HepG2 (cell line): Measurements from ENCODE around the gene UNKL. TPM values are rescaled to one million over a fixed set of nuclear protein-coding genes. Genes with fewer than 3 reads are reported as not detected.

Experiments used
- CCDC6 ChIP-seq: sonication (generic); formaldehyde crosslinking; IDR thresholded peaks from 2 replicates; pipeline ENCODE4 v1.8.1; 2022; ENCODE audit warnings: mild to moderate bottlenecking, missing genetic modification reagents, moderate library complexity
- EHMT2 ChIP-seq: fragments of 200-600 bp; sonication (generic); IDR thresholded peaks from 2 replicates; pipeline ENCODE4 v1.7.0; 2017; ENCODE audit warnings: antibody characterized with exemption, low read depth, low read length, borderline replicate concordance
- KAT8 ChIP-seq: IDR thresholded peaks from 2 replicates; pipeline ENCODE4 v1.6.1; 2016; ENCODE audit warnings: missing genetic modification reagents, missing compliant biosample characterization
- NAIF1 ChIP-seq: sonication (generic); formaldehyde crosslinking; IDR thresholded peaks from 2 replicates; pipeline ENCODE4 v1.5.0; 2020; ENCODE audit warnings: mild to moderate bottlenecking, missing genetic modification reagents, borderline replicate concordance
- NFKBIZ ChIP-seq: IDR thresholded peaks from 2 replicates; pipeline ENCODE4 v1.6.1; 2018; ENCODE audit warnings: missing genetic modification reagents, missing compliant biosample characterization
- RNF2 ChIP-seq: fragments of 450-650 bp; conservative IDR thresholded peaks from 2 replicates; pipeline ENCODE4 v1.6.1; 2016; ENCODE audit warnings: low read depth
- SMARCC2 ChIP-seq: fragments of 450-650 bp; IDR thresholded peaks from 2 replicates; pipeline ENCODE4 v1.6.1; 2017; ENCODE audit warnings: antibody characterized with exemption, mild to moderate bottlenecking
- ZFP90 ChIP-seq: sonication (generic); formaldehyde crosslinking; IDR thresholded peaks from 2 replicates; pipeline ENCODE4 v1.8.0; 2022; ENCODE audit warnings: missing genetic modification reagents, mild to moderate bottlenecking, inconsistent platforms, borderline replicate concordance
- ZNF772 ChIP-seq: sonication (generic); formaldehyde crosslinking; IDR thresholded peaks from 2 replicates; pipeline ENCODE4 v1.5.0; 2020; ENCODE audit warnings: mild to moderate bottlenecking, missing genetic modification reagents
- polyA plus RNA-seq, 8 experiments: library from polyadenylated mRNA; depleted of rRNA in 3 of 8; stranded (reverse) in 7 of 8; unstranded in 1 of 8; fragments of >200 nt; fragmentation: Illumina TruSeq in 4 of 8; extraction: Trizol in 4 of 8; gene quantifications; 2 replicates each; pipeline versions ENCODE4 v1.2.1 to v1.2.3, GENCODE V29; 2011 to 2016; ENCODE audit warnings: low read depth in 4 of 8, missing spikeins in 1 of 8, mixed read lengths in 1 of 8; ENCODE audit not compliant: insufficient read depth in 1 of 8
- total RNA-seq, 5 experiments: library from RNA; depleted of rRNA; stranded (reverse); fragments of >200 nt; fragmentation: Illumina TruSeq; extraction: Trizol; gene quantifications; 2 replicates each; pipeline ENCODE4 v1.2.3, GENCODE V29; 2016; ENCODE audit warnings: low read depth in 1 of 5
- TF ChIP-seq, protein P1 (sequence below): sonication (generic); formaldehyde crosslinking; IDR thresholded peaks from 2 replicates; pipeline ENCODE4 v1.4.0; 2020; ENCODE audit warnings: missing genetic modification reagents, borderline replicate concordance
- TF ChIP-seq, protein P2 (sequence below): sonication (generic); formaldehyde crosslinking; IDR thresholded peaks from 2 replicates; pipeline ENCODE4 v1.4.0; 2020; ENCODE audit warnings: missing genetic modification reagents
- TF ChIP-seq, protein P3 (sequence below): IDR thresholded peaks from 2 replicates; pipeline ENCODE4 v1.6.1; 2016; ENCODE audit warnings: low read depth, borderline replicate concordance
- TF ChIP-seq, protein P4 (sequence below): sonication (generic); formaldehyde crosslinking; IDR thresholded peaks from 2 replicates; pipeline ENCODE4 v1.9.0; 2021; ENCODE audit warnings: missing genetic modification reagents, borderline replicate concordance
- TF ChIP-seq, protein P5 (sequence below): sonication (generic); formaldehyde crosslinking; IDR thresholded peaks from 2 replicates; pipeline ENCODE4 v1.5.1; 2020; ENCODE audit warnings: mild to moderate bottlenecking, missing genetic modification reagents, moderate library complexity
- TF ChIP-seq, protein P6 (sequence below): sonication (generic); formaldehyde crosslinking; IDR thresholded peaks from 2 replicates; pipeline ENCODE4 v1.5.1; 2020; ENCODE audit warnings: missing genetic modification reagents, mild to moderate bottlenecking, borderline replicate concordance
- TF ChIP-seq, protein P7 (sequence below): sonication (generic); formaldehyde crosslinking; IDR thresholded peaks from 2 replicates; pipeline ENCODE4 v1.5.0; 2020; ENCODE audit warnings: mild to moderate bottlenecking, missing genetic modification reagents

Gene UNKL
- total and polyA plus RNA-seq, 2 of the 13 experiments (the other 11 are each of a cell fraction or from before 2014, with no cell fraction given) = 10.4 to 17.6 TPM

DNA sequence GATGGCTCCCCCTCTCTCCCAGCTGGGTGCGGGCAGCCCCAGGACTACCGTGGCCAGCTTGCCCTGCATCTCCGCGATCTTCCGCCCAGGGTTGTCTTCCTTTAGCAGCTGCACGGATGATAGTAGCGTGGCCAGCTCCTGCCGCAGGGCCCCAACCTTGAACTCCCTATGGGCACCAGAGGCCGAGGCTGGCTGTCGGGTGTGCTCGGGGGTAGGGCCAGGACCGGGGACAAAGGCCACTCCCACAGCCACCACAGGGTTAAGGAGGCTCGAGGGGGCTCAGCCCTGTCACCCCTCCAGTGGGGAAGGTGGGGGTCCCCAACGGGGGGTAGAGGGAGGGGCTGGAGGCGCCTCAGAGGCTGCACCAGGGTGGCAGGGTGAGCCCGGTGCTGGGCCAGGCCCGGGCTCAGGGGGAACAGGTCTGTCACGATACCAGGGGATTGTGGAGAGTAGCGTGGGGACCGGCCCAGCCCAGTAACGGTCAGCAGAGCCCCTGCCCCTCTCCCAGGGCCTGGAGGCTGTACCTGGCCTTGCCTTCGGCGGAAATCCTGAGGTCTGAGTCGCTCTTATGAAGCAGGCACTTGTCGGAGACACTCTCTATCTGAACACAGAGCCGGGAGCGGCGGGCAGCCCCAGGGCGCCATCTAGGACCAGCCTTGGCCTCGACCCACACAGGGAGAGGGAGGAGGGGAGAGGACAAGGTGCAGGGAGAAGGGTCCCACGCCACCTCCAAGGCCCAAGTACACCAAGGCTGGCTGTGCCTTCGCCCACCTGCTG, 21.6 kb upstream of the UNKL start (continued):
- TF ChIP-seq, protein P1, sequence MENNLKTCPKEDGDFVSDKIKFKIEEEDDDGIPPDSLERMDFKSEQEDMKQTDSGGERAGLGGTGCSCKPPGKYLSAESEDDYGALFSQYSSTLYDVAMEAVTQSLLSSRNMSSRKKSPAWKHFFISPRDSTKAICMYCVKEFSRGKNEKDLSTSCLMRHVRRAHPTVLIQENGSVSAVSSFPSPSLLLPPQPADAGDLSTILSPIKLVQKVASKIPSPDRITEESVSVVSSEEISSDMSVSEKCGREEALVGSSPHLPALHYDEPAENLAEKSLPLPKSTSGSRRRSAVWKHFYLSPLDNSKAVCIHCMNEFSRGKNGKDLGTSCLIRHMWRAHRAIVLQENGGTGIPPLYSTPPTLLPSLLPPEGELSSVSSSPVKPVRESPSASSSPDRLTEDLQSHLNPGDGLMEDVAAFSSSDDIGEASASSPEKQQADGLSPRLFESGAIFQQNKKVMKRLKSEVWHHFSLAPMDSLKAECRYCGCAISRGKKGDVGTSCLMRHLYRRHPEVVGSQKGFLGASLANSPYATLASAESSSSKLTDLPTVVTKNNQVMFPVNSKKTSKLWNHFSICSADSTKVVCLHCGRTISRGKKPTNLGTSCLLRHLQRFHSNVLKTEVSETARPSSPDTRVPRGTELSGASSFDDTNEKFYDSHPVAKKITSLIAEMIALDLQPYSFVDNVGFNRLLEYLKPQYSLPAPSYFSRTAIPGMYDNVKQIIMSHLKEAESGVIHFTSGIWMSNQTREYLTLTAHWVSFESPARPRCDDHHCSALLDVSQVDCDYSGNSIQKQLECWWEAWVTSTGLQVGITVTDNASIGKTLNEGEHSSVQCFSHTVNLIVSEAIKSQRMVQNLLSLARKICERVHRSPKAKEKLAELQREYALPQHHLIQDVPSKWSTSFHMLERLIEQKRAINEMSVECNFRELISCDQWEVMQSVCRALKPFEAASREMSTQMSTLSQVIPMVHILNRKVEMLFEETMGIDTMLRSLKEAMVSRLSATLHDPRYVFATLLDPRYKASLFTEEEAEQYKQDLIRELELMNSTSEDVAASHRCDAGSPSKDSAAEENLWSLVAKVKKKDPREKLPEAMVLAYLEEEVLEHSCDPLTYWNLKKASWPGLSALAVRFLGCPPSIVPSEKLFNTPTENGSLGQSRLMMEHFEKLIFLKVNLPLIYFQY (CRISPR knock-in tag) = peak; percentile 25; the same call in 1 of the 2 replicates
- TF ChIP-seq EHMT2 (no peak), RNF2 (no peak), SMARCC2 (no peak), NFKBIZ (0 out of 2 replicates have a peak, but pooled peaks have one; percentile 12), ZFP90 (CRISPR knock-in tag) (no peak), CCDC6 (CRISPR knock-in tag) (no peak), KAT8 (CRISPR knock-in tag) (no peak), ZNF772 (CRISPR knock-in tag) (no peak), NAIF1 (CRISPR knock-in tag) (no peak)
- TF ChIP-seq, protein P2, sequence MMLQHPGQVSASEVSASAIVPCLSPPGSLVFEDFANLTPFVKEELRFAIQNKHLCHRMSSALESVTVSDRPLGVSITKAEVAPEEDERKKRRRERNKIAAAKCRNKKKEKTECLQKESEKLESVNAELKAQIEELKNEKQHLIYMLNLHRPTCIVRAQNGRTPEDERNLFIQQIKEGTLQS (CRISPR knock-in tag) = 0 out of 2 replicates have a peak, but pooled peaks have one; percentile 36
- TF ChIP-seq, protein P3, sequence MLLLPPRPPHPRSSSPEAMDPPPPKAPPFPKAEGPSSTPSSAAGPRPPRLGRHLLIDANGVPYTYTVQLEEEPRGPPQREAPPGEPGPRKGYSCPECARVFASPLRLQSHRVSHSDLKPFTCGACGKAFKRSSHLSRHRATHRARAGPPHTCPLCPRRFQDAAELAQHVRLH (CRISPR knock-in tag) = no peak; the same call in 1 of the 2 replicates
- TF ChIP-seq, protein P4, sequence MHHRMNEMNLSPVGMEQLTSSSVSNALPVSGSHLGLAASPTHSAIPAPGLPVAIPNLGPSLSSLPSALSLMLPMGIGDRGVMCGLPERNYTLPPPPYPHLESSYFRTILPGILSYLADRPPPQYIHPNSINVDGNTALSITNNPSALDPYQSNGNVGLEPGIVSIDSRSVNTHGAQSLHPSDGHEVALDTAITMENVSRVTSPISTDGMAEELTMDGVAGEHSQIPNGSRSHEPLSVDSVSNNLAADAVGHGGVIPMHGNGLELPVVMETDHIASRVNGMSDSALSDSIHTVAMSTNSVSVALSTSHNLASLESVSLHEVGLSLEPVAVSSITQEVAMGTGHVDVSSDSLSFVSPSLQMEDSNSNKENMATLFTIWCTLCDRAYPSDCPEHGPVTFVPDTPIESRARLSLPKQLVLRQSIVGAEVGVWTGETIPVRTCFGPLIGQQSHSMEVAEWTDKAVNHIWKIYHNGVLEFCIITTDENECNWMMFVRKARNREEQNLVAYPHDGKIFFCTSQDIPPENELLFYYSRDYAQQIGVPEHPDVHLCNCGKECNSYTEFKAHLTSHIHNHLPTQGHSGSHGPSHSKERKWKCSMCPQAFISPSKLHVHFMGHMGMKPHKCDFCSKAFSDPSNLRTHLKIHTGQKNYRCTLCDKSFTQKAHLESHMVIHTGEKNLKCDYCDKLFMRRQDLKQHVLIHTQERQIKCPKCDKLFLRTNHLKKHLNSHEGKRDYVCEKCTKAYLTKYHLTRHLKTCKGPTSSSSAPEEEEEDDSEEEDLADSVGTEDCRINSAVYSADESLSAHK (CRISPR knock-in tag) = no peak
- TF ChIP-seq, protein P5, sequence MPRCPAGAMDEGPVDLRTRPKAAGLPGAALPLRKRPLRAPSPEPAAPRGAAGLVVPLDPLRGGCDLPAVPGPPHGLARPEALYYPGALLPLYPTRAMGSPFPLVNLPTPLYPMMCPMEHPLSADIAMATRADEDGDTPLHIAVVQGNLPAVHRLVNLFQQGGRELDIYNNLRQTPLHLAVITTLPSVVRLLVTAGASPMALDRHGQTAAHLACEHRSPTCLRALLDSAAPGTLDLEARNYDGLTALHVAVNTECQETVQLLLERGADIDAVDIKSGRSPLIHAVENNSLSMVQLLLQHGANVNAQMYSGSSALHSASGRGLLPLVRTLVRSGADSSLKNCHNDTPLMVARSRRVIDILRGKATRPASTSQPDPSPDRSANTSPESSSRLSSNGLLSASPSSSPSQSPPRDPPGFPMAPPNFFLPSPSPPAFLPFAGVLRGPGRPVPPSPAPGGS (CRISPR knock-in tag) = peak; percentile 58; the same call in 1 of the 2 replicates
- TF ChIP-seq, protein P6, sequence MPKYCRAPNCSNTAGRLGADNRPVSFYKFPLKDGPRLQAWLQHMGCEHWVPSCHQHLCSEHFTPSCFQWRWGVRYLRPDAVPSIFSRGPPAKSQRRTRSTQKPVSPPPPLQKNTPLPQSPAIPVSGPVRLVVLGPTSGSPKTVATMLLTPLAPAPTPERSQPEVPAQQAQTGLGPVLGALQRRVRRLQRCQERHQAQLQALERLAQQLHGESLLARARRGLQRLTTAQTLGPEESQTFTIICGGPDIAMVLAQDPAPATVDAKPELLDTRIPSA (CRISPR knock-in tag) = no peak
- TF ChIP-seq, protein P7, sequence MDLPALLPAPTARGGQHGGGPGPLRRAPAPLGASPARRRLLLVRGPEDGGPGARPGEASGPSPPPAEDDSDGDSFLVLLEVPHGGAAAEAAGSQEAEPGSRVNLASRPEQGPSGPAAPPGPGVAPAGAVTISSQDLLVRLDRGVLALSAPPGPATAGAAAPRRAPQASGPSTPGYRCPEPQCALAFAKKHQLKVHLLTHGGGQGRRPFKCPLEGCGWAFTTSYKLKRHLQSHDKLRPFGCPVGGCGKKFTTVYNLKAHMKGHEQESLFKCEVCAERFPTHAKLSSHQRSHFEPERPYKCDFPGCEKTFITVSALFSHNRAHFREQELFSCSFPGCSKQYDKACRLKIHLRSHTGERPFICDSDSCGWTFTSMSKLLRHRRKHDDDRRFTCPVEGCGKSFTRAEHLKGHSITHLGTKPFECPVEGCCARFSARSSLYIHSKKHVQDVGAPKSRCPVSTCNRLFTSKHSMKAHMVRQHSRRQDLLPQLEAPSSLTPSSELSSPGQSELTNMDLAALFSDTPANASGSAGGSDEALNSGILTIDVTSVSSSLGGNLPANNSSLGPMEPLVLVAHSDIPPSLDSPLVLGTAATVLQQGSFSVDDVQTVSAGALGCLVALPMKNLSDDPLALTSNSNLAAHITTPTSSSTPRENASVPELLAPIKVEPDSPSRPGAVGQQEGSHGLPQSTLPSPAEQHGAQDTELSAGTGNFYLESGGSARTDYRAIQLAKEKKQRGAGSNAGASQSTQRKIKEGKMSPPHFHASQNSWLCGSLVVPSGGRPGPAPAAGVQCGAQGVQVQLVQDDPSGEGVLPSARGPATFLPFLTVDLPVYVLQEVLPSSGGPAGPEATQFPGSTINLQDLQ (CRISPR knock-in tag) = no peak
